OCI-LY7 (cell line): ENCODE measurements around the gene SETD6. TPM values are rescaled to one million over a fixed set of nuclear protein-coding genes. Genes with fewer than 3 reads are reported as not detected.

Source experiments
- BruUV-seq: library from RNA; stranded (reverse); fragments of 400-500 nt; replicated peaks from 2 replicates; lab custom pipeline; 2021; lab: Mats Ljungman, UMichigan
- CTCF ChIA-PET: fragments of 300-600 bp; sonication (Branson Sonifier 250); formaldehyde crosslinking; loops from one replicate; lab custom pipeline; 2022; ENCODE audit warnings: antibody characterized with exemption; ENCODE audit not compliant: unreplicated experiment; lab: Charles Lee
- POLR2A ChIA-PET: fragments of 300-600 bp; sonication (Branson Sonifier 250); formaldehyde crosslinking; loops from one replicate; lab custom pipeline; 2022; ENCODE audit warnings: antibody characterized with exemption; lab: Charles Lee
- DNase-seq: peaks from one replicate; pipeline ENCODE4 v3.0.0-alpha.2; 2015; ENCODE audit warnings: low spot score
- H2AFZ ChIP-seq: fragments of 200-600 bp; sonication (generic), shearing (Covaris generic); 2 replicates; pipeline ENCODE4 v1.6.1; 2014; ENCODE audit warnings: mild to moderate bottlenecking, antibody characterized with exemption, low read length, moderate library complexity
- H3K27ac ChIP-seq: fragments of 200-600 bp; sonication (generic); 2 replicates; pipeline ENCODE4 v1.5.1; 2014; ENCODE audit warnings: mixed run types, low read depth, mild to moderate bottlenecking, moderate library complexity, low read length, inconsistent platforms; ENCODE audit not compliant: poor library complexity, severe bottlenecking
- H3K36me3 ChIP-seq: fragments of 200-600 bp; sonication (generic); 2 replicates; pipeline ENCODE4 v1.6.1; 2014; ENCODE audit warnings: mild to moderate bottlenecking, antibody characterized with exemption, low read length, moderate library complexity, mixed read lengths; ENCODE audit not compliant: insufficient read depth
- H3K4me1 ChIP-seq: fragments of 200-600 bp; sonication (generic); 2 replicates; pipeline ENCODE4 v1.5.1; 2014; ENCODE audit warnings: mild to moderate bottlenecking, low read length; ENCODE audit not compliant: insufficient read depth, poor library complexity, severe bottlenecking
- H3K4me2 ChIP-seq: fragments of 200-600 bp; sonication (generic); 2 replicates; pipeline ENCODE4 v1.6.1; 2014; ENCODE audit warnings: mild to moderate bottlenecking, low read length
- H3K4me3 ChIP-seq: fragments of 200-600 bp; sonication (generic); 2 replicates; pipeline ENCODE4 v1.5.1; 2014; ENCODE audit warnings: mild to moderate bottlenecking, low read depth, low read length; ENCODE audit not compliant: poor library complexity, severe bottlenecking
- H3K79me2 ChIP-seq: fragments of 200-600 bp; sonication (generic); 2 replicates; pipeline ENCODE4 v1.6.1; 2016; ENCODE audit warnings: low read depth, mild to moderate bottlenecking, low read length, moderate library complexity, mixed read lengths; ENCODE audit not compliant: insufficient read depth
- H3K9me2 ChIP-seq: fragments of 200-600 bp; sonication (generic); 2 replicates; pipeline ENCODE4 v1.6.1; 2016; ENCODE audit warnings: mild to moderate bottlenecking, low read length, mixed read lengths; ENCODE audit not compliant: insufficient read depth
- H3K9me3 ChIP-seq: fragments of 200-600 bp; sonication (generic); 2 replicates; pipeline ENCODE4 v1.6.1; 2014; ENCODE audit warnings: mild to moderate bottlenecking, mixed run types, low read length, mixed read lengths
- H4K20me1 ChIP-seq: fragments of 200-600 bp; sonication (generic); 2 replicates; pipeline ENCODE4 v1.6.1; 2014; ENCODE audit warnings: mild to moderate bottlenecking, antibody characterized with exemption, low read length, moderate library complexity, mixed read lengths; ENCODE audit not compliant: insufficient read depth
- CTCF ChIP-seq: fragments of 200-600 bp; sonication (generic); conservative IDR thresholded peaks from 2 replicates; pipeline ENCODE4 v1.5.1; 2014; ENCODE audit warnings: mild to moderate bottlenecking, antibody characterized with exemption, low read length, moderate library complexity, mixed read lengths
- EZH2phosphoT487 ChIP-seq: fragments of 200-600 bp; sonication (generic); IDR thresholded peaks from 2 replicates; pipeline ENCODE4 v1.6.1; 2018; ENCODE audit warnings: low read depth, borderline replicate concordance, mild to moderate bottlenecking, mixed run types, antibody characterized with exemption, low read length, moderate library complexity, mixed read lengths
- intact Hi-C: fragments of 100-400 bp; cut with micrococcal nuclease; formaldehyde crosslinking; loops from one replicate; pipeline ENCODE4 v1.10.0; 2022; ENCODE audit not compliant: unreplicated experiment
- total RNA-seq, 2 experiments: library from RNA; depleted of rRNA in 1 of 2; stranded (reverse); fragments of >200 nt in 1 of 2; shearing (Covaris generic) in 1 of 2; gene quantifications; 2 replicates each; pipeline ENCODE4 v1.2.3, GENCODE V29; 2014 to 2022

The SETD6 gene
- total RNA-seq, 2 experiments from 2014 or later = 19.6 to 33.1 TPM

- Histone ChIP-seq H3K4me3 (no peak overlapping the region), H3K9me3 (no peaks in the 10 kb centered on the region), H3K79me2 (no peaks in the 10 kb centered on the region), H3K4me1 (peaks cover 15% of the 10 kb centered on the region), H3K9me2 (no peaks in the 10 kb centered on the region), H3K4me2 (no peak overlapping the region), H3K36me3 (peaks cover 80% of the 10 kb centered on the region), H3K27ac (no peak overlapping the region), H2AFZ (no peak overlapping the region), H4K20me1 (peaks cover 6% of the 10 kb centered on the region; the same call in 1 of the 2 replicates)
- ChIA-PET POLR2A (interaction anchor here (0.6 to 2.9 kb wide), 12 partner anchors 21 to 137 kb away, joined by 3 to 9 read pairs (median 4); no protein-coding TSS in a partner anchor), CTCF (interaction anchor here (1.9 kb wide), 1 partner anchor 142 kb away, joined by 4 read pairs; no protein-coding TSS in a partner anchor)
- no peak for TF ChIP-seq EZH2phosphoT487
- no peak for TF ChIP-seq CTCF
- DNase-seq = no peak
- intact Hi-C loops = no loop called here
- TSS peak; percentile 65 for BruUV-seq
Observed at GRCh38 chr16:58518083-58518979, 3.0 kb downstream of the SETD6 start.

- no peaks in the 10 kb centered on the region for H3K79me2 ChIP-seq
- H3K9me3 ChIP-seq = no peaks in the 10 kb centered on the region
- no peak overlapping the region for H2AFZ ChIP-seq
- intact Hi-C loops = no loop called here
- H3K4me3 ChIP-seq = no peak overlapping the region
- POLR2A ChIA-PET = interaction anchor here (1.0 to 2.9 kb wide), 3 partner anchors 21 to 42 kb away, joined by 3 to 9 read pairs (median 5); no protein-coding TSS in a partner anchor
- no peak overlapping the region for H3K4me2 ChIP-seq
- peaks cover 6% of the 10 kb centered on the region; the same call in 1 of the 2 replicates for H4K20me1 ChIP-seq
- TF ChIP-seq CTCF = no peak
- TF ChIP-seq EZH2phosphoT487 = no peak
- H3K9me2 ChIP-seq = no peaks in the 10 kb centered on the region
- no peak for DNase-seq
- peaks cover 15% of the 10 kb centered on the region for H3K4me1 ChIP-seq
- H3K27ac ChIP-seq = no peak overlapping the region
- peaks cover 85% of the 10 kb centered on the region for H3K36me3 ChIP-seq
- CTCF ChIA-PET = interaction anchor here (1.9 kb wide), 1 partner anchor 142 kb away, joined by 4 read pairs; no protein-coding TSS in a partner anchor
- BruUV-seq = no TSS peak
Observed at GRCh38 chr16:58518980-58519368, 3.7 kb downstream of the SETD6 start.
